ENCODE results near the gene FBXO38.
"Not testable (repeated sequence)": the region's sequence is repeated elsewhere in the genome, so short reads cannot be mapped to it uniquely, and the experiment has no call there.

FBXO38 gene

DNA sequence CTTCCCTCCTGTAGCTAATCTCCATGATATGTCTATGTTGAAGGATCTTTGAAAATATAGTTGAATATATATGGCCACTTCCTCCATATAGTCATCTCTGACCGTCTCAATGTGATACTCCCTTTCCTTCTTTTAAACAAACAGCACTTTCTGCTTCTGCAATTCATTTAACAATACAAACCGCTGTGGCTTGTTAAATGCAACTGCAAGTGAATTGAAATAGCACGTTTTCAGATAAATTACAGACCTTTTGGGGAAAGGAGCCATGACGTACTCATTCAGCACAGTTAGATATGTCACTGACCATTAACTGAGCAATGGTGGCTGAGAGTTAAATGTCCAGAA is 82.5 kb downstream of the FBXO38 start:
- Histone ChIP-seq H3K27ac (ENCODE audit: extremely low read depth, low read depth, low read length) (no peak overlapping the region), H3K36me3 (ENCODE audit: control insufficient read depth in 2 of 2, insufficient read depth in 1 of 2, low read length in 2 of 2) (no peaks in the 10 kb centered on the region), H3K4me3 (ENCODE audit: low read depth, low read length) (no peak overlapping the region), H3K9me3 (ENCODE audit: control insufficient read depth, insufficient read depth, low read depth, low read length) (no peaks in the 10 kb centered on the region), H3K4me1 (ENCODE audit: control insufficient read depth, insufficient read depth, low read length) (no peaks in the 10 kb centered on the region)
- TF ChIP-seq GLI2 (tag by site-specific recombination; IDR thresholded peaks at IDR 0.05; ENCODE audit: borderline replicate concordance, low read depth) (no peak), ZFP41 (tag by site-specific recombination; IDR thresholded peaks at IDR 0.05; ENCODE audit: borderline replicate concordance) (no peak), ZNF416 (tag by site-specific recombination; IDR thresholded peaks at IDR 0.05) (no peak), MEIS1 (CRISPR knock-in tag; IDR thresholded peaks at IDR 0.05; ENCODE audit: borderline replicate concordance) (no peak), ZNF132 (tag by site-specific recombination; IDR thresholded peaks at IDR 0.05; ENCODE audit: borderline replicate concordance) (no peak), ZNF549 (tag by site-specific recombination; IDR thresholded peaks at IDR 0.05) (no peak), BCL11B (tag by site-specific recombination; IDR thresholded peaks at IDR 0.05; ENCODE audit: low read depth) (no peak), ZNF600 (tag by site-specific recombination; IDR thresholded peaks at IDR 0.05) (no peak), ZNF121 (tag by site-specific recombination; IDR thresholded peaks at IDR 0.05) (no peak), ZNF184 (tag by site-specific recombination; IDR thresholded peaks at IDR 0.05) (no peak), EGR2 (tag by site-specific recombination; IDR thresholded peaks at IDR 0.05; ENCODE audit: low read depth) (no peak), ZNF837 (tag by site-specific recombination; IDR thresholded peaks at IDR 0.05) (no peak), ZNF16 (tag by site-specific recombination; IDR thresholded peaks at IDR 0.05; ENCODE audit: low read depth) (no peak), ZNF341 (tag by site-specific recombination; IDR thresholded peaks at IDR 0.05; ENCODE audit: low read depth) (no peak)
- TF ChIP-seq, protein P1, sequence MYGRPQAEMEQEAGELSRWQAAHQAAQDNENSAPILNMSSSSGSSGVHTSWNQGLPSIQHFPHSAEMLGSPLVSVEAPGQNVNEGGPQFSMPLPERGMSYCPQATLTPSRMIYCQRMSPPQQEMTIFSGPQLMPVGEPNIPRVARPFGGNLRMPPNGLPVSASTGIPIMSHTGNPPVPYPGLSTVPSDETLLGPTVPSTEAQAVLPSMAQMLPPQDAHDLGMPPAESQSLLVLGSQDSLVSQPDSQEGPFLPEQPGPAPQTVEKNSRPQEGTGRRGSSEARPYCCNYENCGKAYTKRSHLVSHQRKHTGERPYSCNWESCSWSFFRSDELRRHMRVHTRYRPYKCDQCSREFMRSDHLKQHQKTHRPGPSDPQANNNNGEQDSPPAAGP (tag by site-specific recombination; IDR thresholded peaks at IDR 0.05), result no peak
- ChIA-PET CTCF (interaction anchor here (0.6 to 1.8 kb wide), 2 partner anchors 18 to 264 kb away, joined by 3 to 9 read pairs; no protein-coding TSS in a partner anchor), POLR2A (no interaction called here)

DNA sequence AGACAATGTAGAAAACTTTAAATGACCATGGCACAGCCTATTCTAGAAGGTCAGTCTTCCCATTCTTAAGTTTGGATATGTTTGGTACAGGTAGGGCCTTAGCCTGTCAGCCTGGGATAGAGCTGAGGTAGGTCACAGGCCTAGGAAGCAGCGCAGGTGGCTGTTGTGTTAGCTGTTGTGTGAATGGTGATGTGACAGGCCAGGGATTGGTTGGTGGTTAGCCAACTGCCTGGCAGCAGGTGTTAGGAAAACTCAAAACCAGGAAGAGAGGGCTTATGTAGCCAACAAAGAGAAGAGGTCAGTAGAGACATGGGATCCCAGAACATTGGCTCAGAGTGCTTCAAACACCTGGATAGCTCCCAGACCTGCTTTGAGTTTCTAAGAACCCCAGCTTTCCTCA is 84.2 kb downstream of the FBXO38 start:
- TF ChIP-seq YY2 (tag by site-specific recombination; IDR thresholded peaks at IDR 0.05), result no peak
- TF ChIP-seq ZNF324 (tag by site-specific recombination; IDR thresholded peaks at IDR 0.05), result no peak
- TF ChIP-seq, protein P2, sequence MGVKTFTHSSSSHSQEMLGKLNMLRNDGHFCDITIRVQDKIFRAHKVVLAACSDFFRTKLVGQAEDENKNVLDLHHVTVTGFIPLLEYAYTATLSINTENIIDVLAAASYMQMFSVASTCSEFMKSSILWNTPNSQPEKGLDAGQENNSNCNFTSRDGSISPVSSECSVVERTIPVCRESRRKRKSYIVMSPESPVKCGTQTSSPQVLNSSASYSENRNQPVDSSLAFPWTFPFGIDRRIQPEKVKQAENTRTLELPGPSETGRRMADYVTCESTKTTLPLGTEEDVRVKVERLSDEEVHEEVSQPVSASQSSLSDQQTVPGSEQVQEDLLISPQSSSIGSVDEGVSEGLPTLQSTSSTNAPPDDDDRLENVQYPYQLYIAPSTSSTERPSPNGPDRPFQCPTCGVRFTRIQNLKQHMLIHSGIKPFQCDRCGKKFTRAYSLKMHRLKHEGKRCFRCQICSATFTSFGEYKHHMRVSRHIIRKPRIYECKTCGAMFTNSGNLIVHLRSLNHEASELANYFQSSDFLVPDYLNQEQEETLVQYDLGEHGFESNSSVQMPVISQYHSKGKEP (tag by site-specific recombination; IDR thresholded peaks at IDR 0.05), result no peak
- H3K4me1 ChIP-seq (ENCODE audit: control insufficient read depth, insufficient read depth, low read length), result no peaks in the 10 kb centered on the region
- no peaks in the 10 kb centered on the region for H3K36me3 ChIP-seq (ENCODE audit: control insufficient read depth in 2 of 2, insufficient read depth in 1 of 2, low read length in 2 of 2)
- ChIA-PET POLR2A (no interaction called here), CTCF (interaction anchor here (0.6 kb wide), 1 partner anchor 166 kb away, joined by 3 read pairs; no protein-coding TSS in a partner anchor)
- H3K9me3 ChIP-seq (ENCODE audit: control insufficient read depth, insufficient read depth, low read depth, low read length), result no peaks in the 10 kb centered on the region
- H3K4me3 ChIP-seq (ENCODE audit: low read depth, low read length), result no peak overlapping the region
- no peak overlapping the region for H3K27ac ChIP-seq (ENCODE audit: extremely low read depth, low read depth, low read length)

DNA sequence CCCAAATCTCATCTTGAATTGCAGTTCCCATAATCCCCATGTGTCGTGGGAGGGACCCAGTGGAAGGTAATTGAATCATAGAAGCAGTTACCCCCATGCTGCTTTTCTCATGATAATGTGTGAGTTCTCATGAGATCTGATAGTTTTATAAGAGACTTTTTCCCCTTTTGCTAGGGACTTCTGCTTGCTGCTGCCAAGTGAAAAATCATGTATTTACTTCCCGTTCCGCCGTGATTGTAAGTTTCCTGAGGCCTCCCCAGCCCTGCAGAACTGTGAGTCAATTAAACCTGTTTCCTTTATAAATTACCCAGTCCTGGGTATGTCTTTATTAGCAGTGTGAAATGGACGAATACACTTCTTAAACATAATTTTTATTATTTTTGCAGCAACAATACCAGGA is 85.0 kb downstream of the FBXO38 start:
- POLR2A ChIA-PET; H3K36me3 ChIP-seq (ENCODE audit: control insufficient read depth in 2 of 2, insufficient read depth in 1 of 2, low read length in 2 of 2); H3K27ac ChIP-seq (ENCODE audit: extremely low read depth, low read depth, low read length); H3K9me3 ChIP-seq (ENCODE audit: control insufficient read depth, insufficient read depth, low read depth, low read length); CTCF ChIA-PET; H3K4me1 ChIP-seq (ENCODE audit: control insufficient read depth, insufficient read depth, low read length); H3K4me3 ChIP-seq (ENCODE audit: low read depth, low read length): not testable (repeated sequence)

DNA sequence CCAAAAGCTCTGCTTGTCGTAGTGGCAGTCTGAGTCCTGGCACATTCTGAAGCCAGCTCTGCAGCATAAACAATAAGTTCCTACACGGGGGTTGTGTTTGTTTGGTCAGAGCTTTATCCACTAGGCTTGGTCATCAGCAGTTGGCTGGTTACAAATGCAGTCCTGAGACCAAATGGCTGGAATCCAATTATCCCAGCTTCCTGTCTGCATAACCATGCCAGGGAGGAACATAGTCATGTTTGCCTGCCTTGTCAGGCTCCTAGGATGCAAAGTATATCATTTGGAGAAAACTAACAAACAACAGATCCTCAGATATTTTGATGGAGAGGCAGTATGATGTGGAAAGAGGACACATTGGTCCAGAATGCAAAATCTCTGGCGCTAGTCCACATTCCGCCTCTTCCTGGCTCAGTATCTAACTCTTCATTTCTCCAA is 85.8 kb downstream of the FBXO38 start:
- Histone ChIP-seq H3K9me3 (ENCODE audit: control insufficient read depth, insufficient read depth, low read depth, low read length) (no peaks in the 10 kb centered on the region), H3K27ac (ENCODE audit: extremely low read depth, low read depth, low read length) (no peak overlapping the region), H3K4me1 (ENCODE audit: control insufficient read depth, insufficient read depth, low read length) (no peaks in the 10 kb centered on the region), H3K4me3 (ENCODE audit: low read depth, low read length) (no peak overlapping the region), H3K36me3 (ENCODE audit: control insufficient read depth in 2 of 2, insufficient read depth in 1 of 2, low read length in 2 of 2) (no peaks in the 10 kb centered on the region)
- ChIA-PET POLR2A (no interaction called here), CTCF (interaction anchor here (0.5 to 1.8 kb wide), 2 partner anchors 14 to 1969 kb away, joined by 3 to 7 read pairs; no protein-coding TSS in a partner anchor)
- TF ChIP-seq ZNF350 (tag by site-specific recombination; IDR thresholded peaks at IDR 0.05), result no peak
- TF ChIP-seq, protein P3, sequence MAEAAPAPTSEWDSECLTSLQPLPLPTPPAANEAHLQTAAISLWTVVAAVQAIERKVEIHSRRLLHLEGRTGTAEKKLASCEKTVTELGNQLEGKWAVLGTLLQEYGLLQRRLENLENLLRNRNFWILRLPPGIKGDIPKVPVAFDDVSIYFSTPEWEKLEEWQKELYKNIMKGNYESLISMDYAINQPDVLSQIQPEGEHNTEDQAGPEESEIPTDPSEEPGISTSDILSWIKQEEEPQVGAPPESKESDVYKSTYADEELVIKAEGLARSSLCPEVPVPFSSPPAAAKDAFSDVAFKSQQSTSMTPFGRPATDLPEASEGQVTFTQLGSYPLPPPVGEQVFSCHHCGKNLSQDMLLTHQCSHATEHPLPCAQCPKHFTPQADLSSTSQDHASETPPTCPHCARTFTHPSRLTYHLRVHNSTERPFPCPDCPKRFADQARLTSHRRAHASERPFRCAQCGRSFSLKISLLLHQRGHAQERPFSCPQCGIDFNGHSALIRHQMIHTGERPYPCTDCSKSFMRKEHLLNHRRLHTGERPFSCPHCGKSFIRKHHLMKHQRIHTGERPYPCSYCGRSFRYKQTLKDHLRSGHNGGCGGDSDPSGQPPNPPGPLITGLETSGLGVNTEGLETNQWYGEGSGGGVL (tag by site-specific recombination; IDR thresholded peaks at IDR 0.05), result no peak
- no peak for TF ChIP-seq ZBTB8A (tag by site-specific recombination; IDR thresholded peaks at IDR 0.05)
- no peak for TF ChIP-seq GLIS2 (tag by site-specific recombination; IDR thresholded peaks at IDR 0.05)
- TF ChIP-seq, protein P4, sequence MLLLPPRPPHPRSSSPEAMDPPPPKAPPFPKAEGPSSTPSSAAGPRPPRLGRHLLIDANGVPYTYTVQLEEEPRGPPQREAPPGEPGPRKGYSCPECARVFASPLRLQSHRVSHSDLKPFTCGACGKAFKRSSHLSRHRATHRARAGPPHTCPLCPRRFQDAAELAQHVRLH (tag by site-specific recombination; IDR thresholded peaks at IDR 0.05), result no peak
